HFF-Myc (cell line): Measurements from ENCODE around the gene RAP1GDS1.
"Not testable (repeated sequence)": the region's sequence is repeated elsewhere in the genome, so short reads cannot be mapped to it uniquely, and the experiment has no call there.

Experiments used
- DNase-seq: peaks from one replicate; pipeline ENCODE4 v3.0.0-alpha.2; 2011; ENCODE audit warnings: low read depth; ENCODE audit errors: extremely low read depth
- H3K4me3 ChIP-seq: replicated peaks from 2 replicates; pipeline ENCODE4 v1.5.1; 2011; ENCODE audit warnings: low read depth, mild to moderate bottlenecking, control low read depth, low read length
- TF ChIP-seq, protein P1 (sequence below): IDR thresholded peaks from 2 replicates; pipeline ENCODE4 v1.5.1; 2012; ENCODE audit warnings: mild to moderate bottlenecking, low read depth, low read length, control low read depth; ENCODE audit errors: missing control alignments

RAP1GDS1 gene

GRCh38 chr4:98387345-98388026 is 126.3 kb downstream of the RAP1GDS1 start:
- no peak overlapping the region for H3K4me3 ChIP-seq
- TF ChIP-seq, protein P1, sequence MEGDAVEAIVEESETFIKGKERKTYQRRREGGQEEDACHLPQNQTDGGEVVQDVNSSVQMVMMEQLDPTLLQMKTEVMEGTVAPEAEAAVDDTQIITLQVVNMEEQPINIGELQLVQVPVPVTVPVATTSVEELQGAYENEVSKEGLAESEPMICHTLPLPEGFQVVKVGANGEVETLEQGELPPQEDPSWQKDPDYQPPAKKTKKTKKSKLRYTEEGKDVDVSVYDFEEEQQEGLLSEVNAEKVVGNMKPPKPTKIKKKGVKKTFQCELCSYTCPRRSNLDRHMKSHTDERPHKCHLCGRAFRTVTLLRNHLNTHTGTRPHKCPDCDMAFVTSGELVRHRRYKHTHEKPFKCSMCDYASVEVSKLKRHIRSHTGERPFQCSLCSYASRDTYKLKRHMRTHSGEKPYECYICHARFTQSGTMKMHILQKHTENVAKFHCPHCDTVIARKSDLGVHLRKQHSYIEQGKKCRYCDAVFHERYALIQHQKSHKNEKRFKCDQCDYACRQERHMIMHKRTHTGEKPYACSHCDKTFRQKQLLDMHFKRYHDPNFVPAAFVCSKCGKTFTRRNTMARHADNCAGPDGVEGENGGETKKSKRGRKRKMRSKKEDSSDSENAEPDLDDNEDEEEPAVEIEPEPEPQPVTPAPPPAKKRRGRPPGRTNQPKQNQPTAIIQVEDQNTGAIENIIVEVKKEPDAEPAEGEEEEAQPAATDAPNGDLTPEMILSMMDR, result no peak
- no peak for DNase-seq

DNA sequence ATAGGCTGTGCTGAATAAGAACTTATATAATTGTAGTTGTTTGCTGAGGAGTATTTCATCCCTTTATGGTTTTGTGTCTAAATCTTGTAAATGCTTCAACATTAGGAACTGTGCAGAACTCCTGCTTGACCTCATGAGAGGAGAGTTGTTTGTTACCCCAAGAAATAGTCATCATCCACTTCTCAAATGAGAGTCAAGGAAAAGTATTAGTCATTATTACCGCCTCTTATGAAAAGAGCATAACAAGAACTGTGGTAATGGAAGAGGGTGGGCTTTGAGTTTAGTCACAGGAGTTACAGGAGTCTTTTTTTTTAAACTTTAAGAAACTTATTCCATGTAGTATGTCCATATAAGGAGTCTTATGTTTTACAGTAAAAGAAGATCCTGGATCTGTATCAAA is 132.9 kb downstream of the RAP1GDS1 start:
- no peak overlapping the region for H3K4me3 ChIP-seq
- no peak for DNase-seq
- TF ChIP-seq, protein P1, result no peak

DNA sequence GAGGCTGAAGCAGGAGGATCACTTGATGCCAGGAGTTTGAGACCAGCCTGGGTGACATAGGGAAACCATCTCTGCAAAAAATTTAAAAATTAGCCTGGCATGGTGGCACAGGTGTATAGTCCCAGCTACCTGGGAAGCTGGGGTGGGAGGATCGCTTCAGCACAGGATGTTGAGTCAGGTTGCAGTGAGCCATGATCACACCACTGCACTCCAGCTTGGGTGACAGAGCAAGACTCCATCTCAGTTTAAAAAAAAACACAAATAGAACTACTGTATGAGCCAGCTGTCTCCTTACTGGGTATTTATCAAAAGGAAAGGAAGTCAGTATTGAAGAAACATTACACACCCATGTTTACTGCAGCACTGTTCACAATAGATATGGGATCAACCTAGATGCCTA is 138.7 kb downstream of the RAP1GDS1 start:
- TF ChIP-seq, protein P1, result no peak
- DNase-seq, result no peak
- H3K4me3 ChIP-seq, result no peak overlapping the region

DNA sequence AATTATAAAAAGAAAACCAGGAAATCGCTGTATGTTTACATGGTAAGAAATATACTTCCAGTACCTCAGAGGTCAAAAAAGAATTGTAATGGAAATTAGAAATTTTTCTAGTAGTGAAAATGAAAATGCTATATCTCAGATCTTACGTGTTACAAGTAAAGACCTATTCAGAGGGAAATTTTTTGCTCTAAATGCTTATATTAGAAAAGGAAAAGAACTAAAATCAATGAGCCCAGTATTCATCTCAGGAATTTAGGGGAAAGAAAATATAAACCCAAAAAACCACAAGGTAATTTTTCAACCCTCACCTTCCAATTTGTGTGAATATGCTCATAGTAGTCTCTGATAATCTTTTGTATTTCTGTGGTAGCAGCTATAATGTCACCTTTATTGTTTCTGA is 145.6 kb downstream of the RAP1GDS1 start:
- no peak overlapping the region for H3K4me3 ChIP-seq
- DNase-seq, result no peak
- TF ChIP-seq, protein P1, result no peak

GRCh38 chr4:98411731-98412130 is 150.5 kb downstream of the RAP1GDS1 start:
- no peak overlapping the region for H3K4me3 ChIP-seq
- no peak for DNase-seq
- TF ChIP-seq, protein P1, result no peak

DNA sequence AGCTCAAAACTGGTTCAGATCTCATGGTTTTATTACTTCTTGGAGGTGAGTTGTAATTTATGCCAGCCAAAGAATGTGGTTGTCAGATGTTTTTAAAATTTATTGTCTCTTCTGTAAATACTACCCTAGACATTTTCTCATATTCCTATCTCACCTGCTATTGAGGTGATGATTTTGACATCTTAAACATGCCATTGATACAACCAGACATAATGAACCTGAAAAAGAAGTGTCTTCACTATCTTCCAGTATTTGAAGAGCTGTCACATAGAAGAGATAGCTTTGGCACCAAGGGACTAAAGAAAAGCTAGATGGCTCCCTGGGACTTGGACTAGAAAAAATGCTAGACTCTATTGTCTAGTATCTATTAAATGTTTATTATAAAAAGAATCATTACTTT is 155.7 kb downstream of the RAP1GDS1 start:
- TF ChIP-seq, protein P1, result no peak
- H3K4me3 ChIP-seq, result no peak overlapping the region
- DNase-seq, result no peak

DNA sequence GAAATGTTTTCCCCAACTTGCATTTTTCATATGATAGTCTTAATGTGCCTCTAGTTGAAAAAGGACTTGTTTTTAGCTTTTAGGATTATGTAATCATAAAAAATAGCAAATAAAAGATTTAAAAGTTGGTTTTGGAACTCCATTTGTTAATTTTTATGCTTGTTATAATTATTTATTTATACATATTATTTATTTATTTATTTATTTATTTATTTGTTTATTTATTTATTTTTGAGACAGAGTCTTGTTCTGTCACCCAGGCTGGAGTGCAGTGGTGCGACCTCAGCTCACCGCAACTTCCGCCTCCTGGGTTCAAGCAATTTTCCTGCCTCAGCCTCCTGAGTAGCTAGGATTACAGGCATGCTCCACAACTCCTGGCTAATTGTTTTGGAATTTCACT is 159.0 kb downstream of the RAP1GDS1 start:
- DNase-seq, H3K4me3 ChIP-seq: not testable (repeated sequence)
